Panc1 (cell line): ENCODE results near the gene FIGNL2. TPM values are rescaled to one million over a fixed set of nuclear protein-coding genes. Genes with fewer than 3 reads are reported as not detected.

Experiments used
- ATAC-seq: fragments of 200-7000 bp; cut with Tn5 transposase; 2 replicates; pipeline ENCODE4 v1.9.1; 2020; ENCODE audit warnings: mild to moderate bottlenecking, moderate library complexity
- BruUV-seq: library from RNA; stranded (reverse); fragments of 400-500 nt; replicated peaks from 2 replicates; lab custom pipeline; 2021; lab: Mats Ljungman, UMichigan
- CTCF ChIA-PET: fragments of 300-600 bp; sonication (Branson Sonifier 250); formaldehyde crosslinking; loops from one replicate; lab custom pipeline; 2022; ENCODE audit warnings: antibody characterized with exemption; lab: Charles Lee
- POLR2A ChIA-PET: fragments of 300-600 bp; sonication (Branson Sonifier 250); formaldehyde crosslinking; loops from one replicate; lab custom pipeline; 2022; ENCODE audit warnings: antibody characterized with exemption; lab: Charles Lee
- DNase-seq: peaks from one replicate; pipeline ENCODE4 v3.0.0-alpha.2; 2010; ENCODE audit warnings: low read depth, low spot score
- H3K27ac ChIP-seq: 2 replicates; pipeline ENCODE4 v1.5.1; 2011; ENCODE audit warnings: mild to moderate bottlenecking, low read length, inconsistent platforms
- H3K27me3 ChIP-seq: fragments of 200-500 bp; sonication (Bioruptor generic); 2 replicates; pipeline ENCODE4 v1.6.0; 2014; ENCODE audit warnings: low read length, inconsistent platforms; ENCODE audit not compliant: control insufficient read depth, insufficient read depth
- H3K36me3 ChIP-seq: fragments of 200-500 bp; sonication (Bioruptor generic); 2 replicates; pipeline ENCODE4 v1.5.1; 2014; ENCODE audit warnings: inconsistent platforms, mild to moderate bottlenecking, low read length, moderate library complexity; ENCODE audit not compliant: control insufficient read depth, insufficient read depth
- H3K4me1 ChIP-seq: 2 replicates; pipeline ENCODE4 v1.5.1; 2011; ENCODE audit warnings: inconsistent platforms, mild to moderate bottlenecking, low read length, moderate library complexity; ENCODE audit not compliant: control insufficient read depth, insufficient read depth
- H3K4me3 ChIP-seq, 2 experiments: 2 replicates each; pipeline ENCODE4 v1.5.1; 2011 to 2012; ENCODE audit warnings: low read depth in 2 of 2, low read length in 2 of 2, mild to moderate bottlenecking in 2 of 2, inconsistent platforms in 1 of 2, moderate library complexity in 1 of 2
- H3K9me3 ChIP-seq: fragments of 200-500 bp; sonication (Bioruptor generic); 2 replicates; pipeline ENCODE4 v1.5.1; 2014; ENCODE audit warnings: low read depth, mild to moderate bottlenecking, inconsistent platforms, low read length, moderate library complexity; ENCODE audit not compliant: control insufficient read depth, insufficient read depth
- POLR2AphosphoS5 ChIP-seq: IDR thresholded peaks from 2 replicates; pipeline ENCODE4 v1.6.1; 2012; ENCODE audit warnings: mild to moderate bottlenecking, low read depth, low read length, moderate library complexity
- SIN3A ChIP-seq: IDR thresholded peaks from 2 replicates; pipeline ENCODE4 v1.6.1; 2012; ENCODE audit warnings: low read depth, mild to moderate bottlenecking, low read length, moderate library complexity, borderline replicate concordance; ENCODE audit not compliant: insufficient read depth
- TCF7L2 ChIP-seq: IDR thresholded peaks from 2 replicates; pipeline ENCODE4 v1.6.1; 2011; ENCODE audit warnings: mild to moderate bottlenecking, low read depth, low read length, inconsistent platforms
- in situ Hi-C: cut with HindIII; loops from 2 replicates; pipeline ENCODE4 v1.10.0; 2016; ENCODE audit warnings: low sequenced_read_pairs, low pct_unique_long_range_greater_than_20kb
- intact Hi-C: fragments of 100-400 bp; cut with micrococcal nuclease; formaldehyde crosslinking; loops from one replicate; pipeline ENCODE4 v1.10.0; 2022; ENCODE audit not compliant: unreplicated experiment
- total RNA-seq: library from RNA; stranded (reverse); gene quantifications from one replicate; pipeline ENCODE4 v1.2.1, GENCODE V29; 2021; ENCODE audit not compliant: unreplicated experiment
- TF ChIP-seq, protein P1 (sequence below): fragments of 450-650 bp; IDR thresholded peaks from 2 replicates; pipeline ENCODE4 v1.5.1; 2017; ENCODE audit warnings: mild to moderate bottlenecking
- TF ChIP-seq, protein P2 (sequence below), 2 experiments: IDR thresholded peaks; 2 replicates each; pipeline ENCODE4 v1.6.1; 2011 to 2012; ENCODE audit warnings: low read depth in 2 of 2, control low read depth in 1 of 2, low read length in 1 of 2, mild to moderate bottlenecking in 1 of 2, moderate library complexity in 1 of 2; ENCODE audit not compliant: insufficient read depth in 1 of 2

Gene FIGNL2
- total RNA-seq, 1 experiment from 2014 or later = 0.23 TPM

GRCh38 chr12:51823875-51824565, 24.5 kb downstream of the FIGNL2 start:
- TSS peak; percentile 63 for BruUV-seq
- H3K36me3 ChIP-seq = no peaks in the 10 kb centered on the region
- no peaks in the 10 kb centered on the region for H3K4me1 ChIP-seq
- H3K9me3 ChIP-seq = no peaks in the 10 kb centered on the region
- intact Hi-C loops = loop anchor here (2.0 to 10.0 kb wide), 2 partner anchors 289 to 403 kb away; no protein-coding TSS in a partner anchor
- ChIA-PET POLR2A (interaction anchor here (0.6 kb wide), 1 partner anchor 27 kb away, joined by 3 read pairs; no protein-coding TSS in a partner anchor), CTCF (interaction anchor here (0.5 to 1.8 kb wide), 12 partner anchors 43 to 1069 kb away, joined by 3 to 11 read pairs (median 3); no protein-coding TSS in a partner anchor)
- DNase-seq (no peak), ATAC-seq (peak; percentile 72)
- H3K4me3 ChIP-seq = no peak overlapping the region
- TF ChIP-seq, protein P1, sequence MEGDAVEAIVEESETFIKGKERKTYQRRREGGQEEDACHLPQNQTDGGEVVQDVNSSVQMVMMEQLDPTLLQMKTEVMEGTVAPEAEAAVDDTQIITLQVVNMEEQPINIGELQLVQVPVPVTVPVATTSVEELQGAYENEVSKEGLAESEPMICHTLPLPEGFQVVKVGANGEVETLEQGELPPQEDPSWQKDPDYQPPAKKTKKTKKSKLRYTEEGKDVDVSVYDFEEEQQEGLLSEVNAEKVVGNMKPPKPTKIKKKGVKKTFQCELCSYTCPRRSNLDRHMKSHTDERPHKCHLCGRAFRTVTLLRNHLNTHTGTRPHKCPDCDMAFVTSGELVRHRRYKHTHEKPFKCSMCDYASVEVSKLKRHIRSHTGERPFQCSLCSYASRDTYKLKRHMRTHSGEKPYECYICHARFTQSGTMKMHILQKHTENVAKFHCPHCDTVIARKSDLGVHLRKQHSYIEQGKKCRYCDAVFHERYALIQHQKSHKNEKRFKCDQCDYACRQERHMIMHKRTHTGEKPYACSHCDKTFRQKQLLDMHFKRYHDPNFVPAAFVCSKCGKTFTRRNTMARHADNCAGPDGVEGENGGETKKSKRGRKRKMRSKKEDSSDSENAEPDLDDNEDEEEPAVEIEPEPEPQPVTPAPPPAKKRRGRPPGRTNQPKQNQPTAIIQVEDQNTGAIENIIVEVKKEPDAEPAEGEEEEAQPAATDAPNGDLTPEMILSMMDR = peak; percentile 86
- TF ChIP-seq POLR2AphosphoS5 (no peak), SIN3A (no peak), TCF7L2 (no peak)
- TF ChIP-seq, protein P2, sequence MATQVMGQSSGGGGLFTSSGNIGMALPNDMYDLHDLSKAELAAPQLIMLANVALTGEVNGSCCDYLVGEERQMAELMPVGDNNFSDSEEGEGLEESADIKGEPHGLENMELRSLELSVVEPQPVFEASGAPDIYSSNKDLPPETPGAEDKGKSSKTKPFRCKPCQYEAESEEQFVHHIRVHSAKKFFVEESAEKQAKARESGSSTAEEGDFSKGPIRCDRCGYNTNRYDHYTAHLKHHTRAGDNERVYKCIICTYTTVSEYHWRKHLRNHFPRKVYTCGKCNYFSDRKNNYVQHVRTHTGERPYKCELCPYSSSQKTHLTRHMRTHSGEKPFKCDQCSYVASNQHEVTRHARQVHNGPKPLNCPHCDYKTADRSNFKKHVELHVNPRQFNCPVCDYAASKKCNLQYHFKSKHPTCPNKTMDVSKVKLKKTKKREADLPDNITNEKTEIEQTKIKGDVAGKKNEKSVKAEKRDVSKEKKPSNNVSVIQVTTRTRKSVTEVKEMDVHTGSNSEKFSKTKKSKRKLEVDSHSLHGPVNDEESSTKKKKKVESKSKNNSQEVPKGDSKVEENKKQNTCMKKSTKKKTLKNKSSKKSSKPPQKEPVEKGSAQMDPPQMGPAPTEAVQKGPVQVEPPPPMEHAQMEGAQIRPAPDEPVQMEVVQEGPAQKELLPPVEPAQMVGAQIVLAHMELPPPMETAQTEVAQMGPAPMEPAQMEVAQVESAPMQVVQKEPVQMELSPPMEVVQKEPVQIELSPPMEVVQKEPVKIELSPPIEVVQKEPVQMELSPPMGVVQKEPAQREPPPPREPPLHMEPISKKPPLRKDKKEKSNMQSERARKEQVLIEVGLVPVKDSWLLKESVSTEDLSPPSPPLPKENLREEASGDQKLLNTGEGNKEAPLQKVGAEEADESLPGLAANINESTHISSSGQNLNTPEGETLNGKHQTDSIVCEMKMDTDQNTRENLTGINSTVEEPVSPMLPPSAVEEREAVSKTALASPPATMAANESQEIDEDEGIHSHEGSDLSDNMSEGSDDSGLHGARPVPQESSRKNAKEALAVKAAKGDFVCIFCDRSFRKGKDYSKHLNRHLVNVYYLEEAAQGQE (IDR thresholded peaks at IDR 0.05; ENCODE audit: insufficient read depth in 1 of 2, low read depth in 2 of 2, low read length in 1 of 2) = no peak
- H3K27ac ChIP-seq = no peak overlapping the region
- H3K27me3 ChIP-seq = no peaks in the 10 kb centered on the region
- in situ Hi-C loops = no loop called here

- Histone ChIP-seq H3K4me3 (no peak overlapping the region), H3K27ac (no peak overlapping the region), H3K9me3 (no peaks in the 10 kb centered on the region), H3K27me3 (no peaks in the 10 kb centered on the region), H3K36me3 (no peaks in the 10 kb centered on the region), H3K4me1 (no peaks in the 10 kb centered on the region)
- no TSS peak for BruUV-seq
- in situ Hi-C loops = no loop called here
- intact Hi-C loops = loop anchor here (10.0 kb wide), 1 partner anchor 288 kb away; no protein-coding TSS in a partner anchor
- ATAC-seq (no peak), DNase-seq (no peak)
- TF ChIP-seq SIN3A = no peak
- TF ChIP-seq, protein P1 = no peak
- TF ChIP-seq POLR2AphosphoS5 = no peak
- TF ChIP-seq TCF7L2 = no peak
- TF ChIP-seq, protein P2 (IDR thresholded peaks at IDR 0.05; ENCODE audit: insufficient read depth in 1 of 2, low read depth in 2 of 2, low read length in 1 of 2) = no peak
- ChIA-PET CTCF (interaction anchor here (0.7 to 1.8 kb wide), 5 partner anchors 44 to 402 kb away, joined by 3 to 11 read pairs (median 9); no protein-coding TSS in a partner anchor), POLR2A (no interaction called here)
These were observed 25.6 kb downstream of the FIGNL2 start for GRCh38 chr12:51822956-51823355.
